Measurements from ENCODE around the gene UNC5B.

UNC5B gene

DNA sequence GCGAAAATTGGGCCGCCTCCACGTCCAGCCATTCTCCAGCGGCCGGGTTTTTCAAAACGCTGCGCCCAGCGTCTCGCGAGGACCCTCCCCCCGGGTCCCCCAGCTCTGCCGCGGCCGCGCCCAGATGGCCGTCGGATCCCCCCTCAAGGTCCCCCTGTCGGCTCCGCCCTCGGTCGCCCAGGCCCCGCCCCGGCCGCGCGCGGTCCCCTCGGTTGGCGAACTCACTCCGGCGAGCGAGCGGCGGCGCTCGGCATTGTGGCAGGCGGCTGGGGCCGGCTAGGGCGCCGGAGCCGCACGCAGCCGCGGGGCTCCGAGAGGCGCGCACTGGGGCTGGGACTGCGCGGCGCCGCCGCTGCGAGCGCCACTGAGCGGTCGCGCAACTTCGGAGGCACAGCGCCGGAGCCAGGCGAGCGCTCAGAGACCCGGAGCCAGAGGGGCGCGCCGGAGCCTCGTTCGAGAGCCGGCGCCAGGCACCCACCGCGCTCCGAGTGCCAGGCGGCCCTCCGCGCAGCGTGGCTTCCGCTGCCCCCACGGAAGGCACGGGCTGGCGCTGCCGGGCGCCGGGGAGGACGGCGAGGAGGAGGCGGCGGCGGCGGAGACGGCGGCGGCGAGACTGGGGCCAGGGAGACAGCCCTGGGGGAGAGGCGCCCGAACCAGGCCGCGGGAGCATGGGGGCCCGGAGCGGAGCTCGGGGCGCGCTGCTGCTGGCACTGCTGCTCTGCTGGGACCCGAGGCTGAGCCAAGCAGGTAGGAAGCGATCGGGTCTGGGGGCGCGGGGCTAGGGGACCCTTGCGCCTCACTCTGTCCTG is at the start of gene UNC5B:
UNC5B (plus strand) TSS at position 253 of the 809 bp plus-strand sequence; CDS start at position 669, 416 bp downstream.
- peak; percentile 84 for DNase-seq

DNA sequence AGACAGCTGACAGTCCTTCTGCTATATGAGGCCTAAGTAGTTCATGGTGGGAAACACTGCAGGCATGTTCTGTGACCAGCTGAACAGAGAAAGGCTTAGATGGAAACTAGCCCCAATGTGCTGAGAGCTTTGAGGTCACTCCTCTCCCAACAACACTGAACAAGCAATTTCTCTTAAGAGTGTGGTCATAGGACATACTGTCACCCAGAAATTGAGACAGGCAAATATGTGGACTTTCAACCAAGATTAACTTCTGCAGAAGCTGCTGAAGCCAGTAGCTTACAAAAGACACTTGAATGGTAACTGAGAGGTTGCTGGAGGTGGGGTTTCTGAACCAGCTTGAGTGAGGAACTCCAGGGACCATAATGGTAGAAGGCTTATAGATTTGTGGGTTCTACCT is 38.9 kb upstream of the UNC5B start:
- DNase-seq = no peak

DNA sequence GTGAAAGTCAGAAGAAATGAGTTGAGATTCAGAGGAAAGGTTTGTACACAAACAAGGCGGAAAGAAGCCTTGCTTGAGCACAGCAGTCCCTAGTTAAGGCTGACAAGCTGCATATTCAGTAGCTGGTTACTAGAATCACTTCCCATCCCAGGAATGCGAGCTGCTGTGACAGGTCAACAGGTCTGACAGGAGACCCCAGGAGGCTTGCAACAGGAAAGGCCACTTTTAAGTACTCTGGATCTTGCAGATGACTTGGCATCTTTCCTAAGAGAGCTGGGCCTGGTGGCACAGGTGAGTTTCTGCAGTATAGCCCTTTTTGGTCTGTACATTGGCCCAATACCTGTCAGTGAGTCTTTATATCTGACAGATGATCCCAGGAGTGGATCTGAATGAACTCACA is 35.7 kb upstream of the UNC5B start:
- DNase-seq = no peak

DNA sequence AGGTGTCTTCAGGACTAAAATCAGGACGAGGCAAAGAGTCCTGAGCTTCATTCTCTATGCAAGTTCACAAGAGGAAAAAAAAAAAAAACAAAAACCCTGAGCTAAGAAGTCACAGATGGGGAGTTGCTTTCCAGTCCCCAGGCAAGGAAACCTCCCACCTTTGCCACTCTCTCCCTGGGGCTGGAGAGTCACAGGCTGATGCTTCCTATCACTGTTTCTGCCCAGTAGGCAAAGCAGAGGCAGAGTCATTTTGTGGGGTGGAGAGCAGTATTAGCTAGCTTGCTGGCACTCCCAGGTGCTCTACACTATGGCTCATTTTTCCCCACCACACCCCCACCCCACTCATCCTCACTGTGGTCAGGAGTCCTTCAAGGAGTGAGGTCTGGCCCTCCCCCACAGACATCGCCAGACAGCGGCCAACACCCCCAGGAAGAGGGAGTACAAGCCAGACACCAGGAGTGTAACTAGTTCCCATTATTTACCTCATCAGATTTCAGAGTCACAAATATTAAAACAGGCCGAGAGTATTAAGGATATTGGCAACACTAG is 34.6 kb upstream of the UNC5B start:
- no peak for DNase-seq

DNA sequence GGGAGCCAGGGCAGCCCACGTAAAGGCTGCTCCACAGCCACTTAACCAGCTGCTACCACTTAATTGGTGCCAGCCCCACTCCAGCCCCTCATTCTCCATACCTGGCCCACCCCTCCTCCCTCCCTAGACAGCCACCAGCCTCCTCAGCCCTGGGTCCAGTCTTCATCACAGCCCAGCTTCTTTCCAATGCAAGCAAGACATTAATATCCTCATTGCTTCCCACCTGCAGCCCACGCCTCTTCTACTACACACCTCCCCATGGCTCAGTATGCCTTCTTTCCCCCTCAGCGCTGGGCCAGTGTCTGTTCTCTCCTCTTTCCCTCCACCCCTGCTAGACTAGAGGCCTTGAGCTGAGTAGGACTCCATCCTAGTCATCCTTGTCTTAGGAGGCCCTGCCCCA is 33.5 kb upstream of the UNC5B start:
- DNase-seq = no peak

DNA sequence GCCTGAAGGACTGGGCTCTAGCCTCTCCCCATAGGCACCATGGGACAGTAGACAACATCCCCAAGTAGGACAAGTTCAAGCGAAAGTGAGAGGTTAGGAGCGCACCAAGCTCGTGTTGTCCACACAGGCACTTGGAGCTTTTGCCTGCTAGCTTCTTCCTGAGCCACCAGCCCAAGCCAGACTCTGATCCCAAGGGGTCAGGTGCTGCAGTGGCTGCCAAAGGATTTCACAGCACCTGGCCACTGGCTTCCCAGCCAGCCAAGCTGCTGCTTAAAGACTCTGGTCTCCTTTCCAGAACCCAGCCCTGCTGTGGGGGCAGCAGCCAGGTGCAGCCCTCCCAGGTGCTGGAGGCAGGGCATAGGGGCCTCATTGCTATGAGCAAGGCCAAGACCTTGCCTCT is 33.0 kb upstream of the UNC5B start:
- no peak for DNase-seq

DNA sequence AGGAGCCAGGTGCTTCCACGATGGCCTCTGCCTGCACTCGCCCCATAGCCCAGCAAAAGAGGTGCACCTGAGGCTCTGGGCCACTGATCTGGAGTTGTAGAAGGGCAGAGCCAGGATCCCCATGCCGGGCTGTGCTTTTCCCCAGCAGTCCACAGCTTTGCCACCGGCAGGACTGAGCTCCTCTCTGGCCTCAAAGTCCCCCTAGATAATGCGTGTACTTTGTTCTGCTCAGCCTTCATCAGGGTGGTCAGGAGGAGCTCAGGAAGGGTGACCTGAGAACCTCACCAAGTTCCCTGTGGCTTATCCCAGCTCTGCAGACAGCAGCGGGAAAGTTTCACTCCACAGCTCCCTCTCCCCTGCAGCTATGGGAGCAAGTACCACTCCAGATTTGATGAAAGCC is 27.9 kb upstream of the UNC5B start:
- no peak for DNase-seq

DNA sequence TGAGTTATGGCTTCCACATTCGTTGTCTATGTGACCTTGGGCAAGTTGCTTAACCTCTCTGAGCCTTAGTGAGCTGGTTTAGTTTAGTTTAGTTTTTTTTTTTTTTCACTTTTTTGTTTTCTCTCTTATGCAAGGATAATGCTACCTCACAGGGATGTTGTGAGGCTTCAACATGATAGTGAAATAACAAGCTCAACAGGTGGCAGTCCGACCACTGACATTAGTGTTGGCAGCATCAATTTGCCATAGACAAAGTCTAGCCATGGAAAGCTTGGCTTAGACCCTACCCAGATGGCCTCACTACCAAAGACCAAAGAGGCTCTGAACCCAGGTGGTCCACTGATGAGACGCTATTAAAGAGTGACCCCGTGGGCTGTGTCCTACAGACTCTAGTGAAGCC is 27.2 kb upstream of the UNC5B start:
- DNase-seq = no peak

DNA sequence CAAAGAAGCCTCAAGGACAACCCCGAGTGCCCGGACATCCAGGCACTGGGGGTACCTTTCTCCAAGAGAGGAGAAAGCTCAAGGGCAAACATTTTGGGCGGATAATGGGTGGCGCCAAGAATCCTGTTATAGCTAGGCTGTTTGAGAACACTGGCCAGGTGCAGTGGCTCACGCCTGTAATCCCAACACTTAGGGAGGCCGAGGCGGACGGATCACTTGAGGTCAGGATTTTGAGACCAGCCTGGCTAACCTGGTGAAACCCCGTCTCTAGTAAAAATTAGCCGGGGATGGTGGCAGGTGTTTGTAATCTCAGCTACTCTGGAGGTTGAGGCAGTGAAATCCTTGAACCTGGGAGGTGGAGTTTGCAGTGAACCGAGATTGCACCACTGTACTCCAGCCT is 25.2 kb upstream of the UNC5B start:
- DNase-seq = no peak

DNA sequence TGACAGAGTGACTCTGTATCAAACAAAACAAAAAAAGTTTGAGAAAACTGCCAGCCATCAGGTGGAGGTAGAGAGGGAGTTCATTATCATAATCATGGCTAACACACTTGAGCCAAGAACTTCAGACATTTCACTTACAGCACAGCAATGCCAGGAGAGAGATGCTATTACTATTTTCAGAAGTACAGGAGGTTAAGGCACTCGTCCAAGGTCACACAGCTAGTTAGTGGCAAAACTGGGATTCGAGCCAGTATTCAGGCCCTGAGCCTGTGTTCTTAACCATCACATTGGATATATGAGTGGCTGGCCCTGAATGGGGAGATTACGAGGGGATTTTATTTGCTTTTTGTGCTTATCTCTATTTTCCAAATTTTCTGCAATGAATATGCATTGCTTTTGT is 24.8 kb upstream of the UNC5B start:
- DNase-seq = no peak

DNA sequence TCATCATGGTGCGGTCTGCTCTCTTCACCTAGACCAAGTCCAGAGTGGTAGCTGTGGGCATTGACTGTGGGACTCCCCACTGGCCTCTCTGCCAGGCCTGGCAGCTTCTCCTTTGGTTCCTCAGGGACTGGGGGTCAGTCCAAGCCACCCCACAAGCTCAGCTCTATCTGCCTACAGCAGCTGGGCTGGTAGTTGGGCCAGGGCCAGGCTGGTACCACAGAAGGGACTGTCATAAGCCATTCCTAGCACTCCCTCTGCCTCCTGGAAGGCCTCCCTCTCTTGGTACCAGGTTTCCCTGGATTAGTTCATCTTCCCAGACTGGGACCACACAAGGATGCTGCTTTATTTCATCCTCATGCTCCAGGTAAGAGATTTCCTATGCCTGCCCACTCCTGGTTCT is 24.2 kb upstream of the UNC5B start:
- DNase-seq = no peak

DNA sequence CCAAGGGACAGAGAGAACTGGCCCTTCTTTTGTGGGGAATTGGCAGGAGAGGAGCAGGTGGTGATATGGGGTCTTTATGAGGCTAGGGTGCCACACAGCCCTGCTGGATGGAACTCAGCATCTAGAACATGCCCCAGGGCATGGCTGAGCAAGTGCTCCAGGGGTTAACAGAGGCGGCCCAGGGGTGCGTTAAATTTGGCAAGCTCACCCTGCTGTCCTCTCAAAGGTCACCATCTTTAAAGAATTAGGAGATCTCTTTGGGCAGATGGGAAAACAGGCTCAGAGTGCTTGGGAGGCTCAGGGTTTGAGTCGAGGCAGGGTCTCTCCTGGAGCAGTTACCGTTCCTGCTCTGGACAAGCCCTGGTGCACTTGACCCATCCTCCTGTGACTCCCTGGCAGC is 21.4 kb upstream of the UNC5B start:
- DNase-seq = no peak

DNA sequence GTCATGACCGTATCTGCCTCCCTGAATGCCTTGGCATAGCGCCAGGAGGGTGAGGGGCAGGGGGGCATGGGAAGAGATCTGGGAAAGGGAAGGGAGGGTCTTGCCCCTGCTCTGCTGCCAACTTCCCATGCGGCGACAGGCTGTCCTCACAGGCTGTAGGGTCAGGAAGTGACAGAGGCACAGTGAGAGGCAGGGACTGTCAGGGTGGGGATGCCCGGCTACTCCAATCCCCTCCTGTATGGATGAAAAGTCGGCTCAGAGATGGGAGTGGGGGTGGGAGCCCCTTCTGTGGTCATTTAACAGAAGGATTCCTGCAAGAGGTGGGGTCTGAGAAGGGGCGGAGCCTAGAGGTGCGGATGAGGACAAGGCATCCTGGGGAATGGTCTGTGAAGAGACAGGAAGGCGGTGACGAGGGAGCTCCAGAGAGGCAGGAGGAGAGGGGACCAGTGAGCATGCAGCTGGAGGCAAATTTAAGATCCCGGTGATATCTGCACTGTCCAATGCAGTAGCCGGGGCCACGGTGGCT is 20.8 kb upstream of the UNC5B start:
- no peak for DNase-seq

DNA sequence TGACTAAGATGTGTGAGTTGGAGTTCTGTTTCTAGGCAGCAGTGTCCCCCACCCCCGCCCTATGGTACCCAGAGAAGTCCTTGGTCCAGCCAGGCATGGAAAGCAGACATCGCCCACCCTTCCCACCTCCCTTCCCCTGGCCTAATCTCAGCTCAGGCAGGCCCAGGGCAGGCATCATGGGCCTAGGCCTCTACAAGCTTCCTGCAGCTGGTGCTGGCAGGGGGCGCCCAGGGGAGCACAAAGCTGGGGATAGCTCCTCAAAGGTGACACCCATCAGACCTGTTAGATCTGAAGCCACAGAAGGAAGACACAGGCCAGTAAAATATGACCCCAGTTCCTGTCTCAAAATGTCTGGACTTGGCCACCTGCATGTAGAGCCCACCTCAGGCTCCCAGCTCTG is 18.9 kb upstream of the UNC5B start:
- DNase-seq = no peak

DNA sequence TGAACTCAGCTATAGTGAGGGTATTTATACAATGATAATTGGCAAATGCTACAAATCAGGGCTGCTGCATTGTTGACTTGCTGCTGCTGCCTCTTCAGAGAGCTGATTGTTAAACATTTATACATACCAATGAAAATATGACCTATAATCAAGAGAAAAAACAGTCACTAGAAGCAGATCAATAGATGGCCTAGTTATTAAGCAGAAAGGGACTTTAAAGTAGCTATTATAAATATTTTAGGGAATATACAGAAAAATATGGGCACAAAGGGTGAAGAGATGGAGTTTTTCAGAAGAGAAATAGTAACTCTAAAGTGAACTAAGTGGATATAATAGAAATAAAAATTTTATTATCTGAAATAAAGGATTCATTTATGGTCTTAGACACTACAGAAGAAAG is 14.4 kb upstream of the UNC5B start:
- no peak for DNase-seq

DNA sequence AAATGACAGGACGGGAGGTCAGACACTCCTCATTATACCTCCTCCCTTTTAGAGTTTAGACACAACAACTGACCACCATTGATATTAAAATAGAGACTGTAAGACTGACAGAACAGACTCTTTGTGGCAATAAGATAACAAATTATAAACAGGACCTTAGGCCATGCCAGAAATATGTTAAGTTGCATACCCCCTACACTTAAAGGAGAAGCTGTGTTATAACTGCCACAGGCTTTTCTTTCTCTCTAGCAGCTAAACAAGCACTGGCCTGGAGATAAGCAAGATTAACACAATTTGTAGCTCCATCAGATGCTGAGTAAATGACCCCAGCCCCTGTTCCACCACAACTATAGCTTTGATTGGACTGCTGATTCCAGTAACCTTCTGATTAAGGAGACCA is 10.5 kb upstream of the UNC5B start:
- DNase-seq = no peak

DNA sequence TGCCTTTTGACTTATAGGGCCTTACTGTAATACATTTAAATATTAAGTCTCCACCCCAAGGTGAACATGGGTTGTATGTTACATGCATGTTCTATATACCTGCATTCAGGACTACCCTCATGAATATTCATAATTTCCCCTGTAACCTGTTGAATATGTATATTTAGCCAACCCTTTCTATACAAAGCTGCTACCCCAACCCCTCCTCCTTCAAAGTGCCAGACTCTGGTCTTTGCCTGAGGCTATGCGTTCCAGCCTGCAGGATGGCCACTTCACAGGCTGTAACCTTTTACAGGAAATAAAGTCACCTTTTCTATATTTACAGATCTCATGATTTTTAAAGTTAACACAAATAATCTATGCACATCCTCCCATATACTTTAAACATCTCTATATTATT is 10.1 kb upstream of the UNC5B start:
- no peak for DNase-seq

DNA sequence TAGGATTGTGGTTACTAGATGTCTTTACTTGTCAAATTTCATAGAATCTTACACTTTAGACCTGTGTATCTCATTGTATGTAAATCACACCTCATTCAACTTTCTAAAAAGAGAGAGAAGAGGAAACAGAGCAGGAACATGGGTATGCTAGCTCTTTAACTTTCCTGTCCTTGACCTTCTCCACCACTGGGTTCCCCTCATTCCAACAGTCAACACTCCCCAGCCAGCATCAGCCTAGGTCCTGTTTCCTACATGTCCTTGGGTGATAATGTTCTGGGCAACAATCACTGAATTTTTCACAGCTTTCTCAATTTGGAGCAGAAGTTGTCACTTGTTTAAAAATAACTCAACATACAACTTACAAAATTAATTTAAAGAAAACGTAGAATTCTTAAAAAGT is 9.2 kb upstream of the UNC5B start:
- no peak for DNase-seq

DNA sequence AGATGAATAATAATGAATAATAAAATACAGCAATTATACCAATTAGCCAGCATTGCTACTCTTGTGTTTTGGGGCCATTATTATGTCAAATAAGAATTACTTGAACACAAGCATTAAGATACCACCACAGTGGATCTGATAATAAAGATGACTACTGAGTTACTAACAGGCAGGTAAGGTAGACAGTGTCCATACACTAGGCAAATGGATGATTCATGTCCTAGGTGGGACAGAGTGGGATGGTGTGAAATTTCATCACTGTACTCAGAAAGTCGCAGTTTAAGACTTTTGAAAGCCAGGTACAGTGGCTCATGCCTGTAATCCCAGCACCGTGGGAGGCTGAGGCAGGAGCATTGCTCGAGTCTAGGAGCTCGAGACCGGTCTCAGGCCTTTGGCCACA is 8.7 kb upstream of the UNC5B start:
- DNase-seq = no peak

DNA sequence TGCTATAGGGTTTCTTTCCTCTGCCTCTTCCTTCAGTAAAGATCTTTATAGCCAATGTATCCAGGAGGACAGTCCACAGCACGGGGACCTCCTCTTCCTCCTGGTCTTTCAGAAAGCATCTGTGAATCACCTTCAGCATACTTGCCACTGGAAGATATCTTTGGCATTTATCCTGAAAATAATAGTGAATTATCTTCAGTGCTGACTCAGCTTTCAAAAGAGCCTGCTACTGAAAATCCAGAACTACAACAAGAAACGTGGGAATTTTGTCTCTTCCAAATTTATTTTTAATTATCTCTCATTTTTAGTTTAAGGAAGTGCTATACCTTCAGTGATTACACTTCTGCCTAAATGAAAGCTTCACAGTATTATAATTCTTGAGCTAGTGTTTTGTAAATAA is 7.6 kb upstream of the UNC5B start:
- DNase-seq = no peak

DNA sequence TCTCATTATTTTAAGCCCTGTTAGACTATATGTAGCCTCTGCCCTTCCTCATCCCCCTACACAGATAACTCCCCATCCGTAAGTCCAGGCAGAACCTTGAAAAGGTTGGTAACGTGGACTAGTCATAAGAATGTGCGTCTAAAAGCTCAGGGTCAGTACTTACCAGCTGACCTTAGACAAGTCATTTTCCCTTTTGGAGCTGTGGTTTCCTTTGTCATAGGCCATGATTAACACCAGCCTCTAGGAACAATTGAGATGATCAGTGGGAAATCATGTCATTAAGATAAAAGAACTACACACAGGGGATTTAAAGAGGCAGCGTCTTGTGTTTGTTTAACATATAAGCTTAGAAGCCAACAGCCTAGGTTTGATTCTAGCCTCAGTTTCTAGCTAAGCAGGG is 6.9 kb upstream of the UNC5B start:
- no peak for DNase-seq

DNA sequence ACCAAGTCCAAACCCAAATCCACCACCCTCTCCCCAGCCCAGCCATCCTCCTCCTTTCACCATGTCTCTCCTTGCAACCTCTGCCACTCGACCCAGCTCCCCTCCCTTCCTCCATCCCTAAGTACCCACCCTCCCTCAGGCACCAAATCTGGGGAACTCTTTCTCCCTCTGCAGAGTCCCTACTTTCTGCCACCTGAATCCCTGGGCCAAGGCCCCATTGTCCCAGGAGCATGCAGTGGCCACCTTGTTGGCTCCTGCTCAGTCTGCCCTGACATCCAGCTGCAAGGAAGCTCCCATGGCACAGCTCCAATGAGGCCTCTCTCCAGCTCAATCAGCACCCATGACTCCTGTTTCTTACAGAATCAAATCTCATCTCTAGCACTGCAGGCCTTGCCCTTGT is 5.5 kb upstream of the UNC5B start:
- DNase-seq = no peak

DNA sequence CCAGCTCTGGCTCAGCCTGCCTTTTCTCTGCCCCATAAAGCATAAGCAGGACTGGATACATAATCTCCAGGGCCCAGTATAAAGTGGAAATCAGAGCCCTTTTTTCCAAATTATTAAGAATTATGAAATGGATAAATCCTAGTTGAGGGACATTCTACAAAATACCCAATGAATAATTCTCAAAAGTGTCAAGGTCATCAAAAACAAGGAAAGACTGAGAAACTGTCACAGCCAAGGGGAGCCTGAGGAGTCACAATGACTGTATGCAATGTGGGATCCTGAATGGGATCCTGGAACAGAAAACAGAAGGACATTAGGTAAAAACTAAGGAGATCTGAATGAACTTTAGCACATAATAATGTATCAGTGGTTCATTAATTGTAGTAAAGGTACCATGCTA is 4.8 kb upstream of the UNC5B start:
- DNase-seq = no peak

DNA sequence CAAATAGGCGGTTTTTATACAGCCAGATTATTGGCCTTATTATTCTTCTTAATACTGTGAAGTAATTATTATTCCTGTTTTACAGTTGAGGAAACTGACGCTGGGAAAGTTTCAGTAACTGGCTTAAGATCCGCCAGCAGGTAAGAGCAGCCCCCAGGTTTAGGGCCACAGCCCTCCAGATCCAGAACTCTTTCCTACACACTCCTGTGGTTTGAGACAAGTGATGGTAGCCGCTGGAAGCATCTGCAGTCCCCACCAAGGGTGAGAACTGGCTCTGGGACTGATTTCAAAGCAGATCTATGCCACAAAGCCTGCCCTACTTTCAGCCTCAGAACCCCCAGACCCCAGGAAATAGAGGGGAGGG is 3.0 kb upstream of the UNC5B start:
- DNase-seq = no peak
